WERI-Rb-1 (cell line): ENCODE results near the gene MYOD1.

Experiments
- DNase-seq: peaks from one replicate; pipeline ENCODE4 v3.0.0-alpha.2; 2020
- H3K27ac ChIP-seq: fragments of 250-450 bp; sonication (Bioruptor Pico); 2 replicates; pipeline ENCODE4 v1.5.1; 2020; ENCODE audit warnings: mild to moderate bottlenecking, moderate library complexity
- H3K27me3 ChIP-seq: fragments of 250-450 bp; sonication (Bioruptor Pico); 2 replicates; pipeline ENCODE4 v1.5.1; 2021; ENCODE audit warnings: mild to moderate bottlenecking, low read depth, moderate library complexity; ENCODE audit not compliant: insufficient read depth, severe bottlenecking
- H3K36me3 ChIP-seq: fragments of 250-450 bp; sonication (Bioruptor Pico); 2 replicates; pipeline ENCODE4 v1.5.1; 2020; ENCODE audit warnings: mild to moderate bottlenecking, moderate library complexity
- H3K4me3 ChIP-seq: 2 replicates; pipeline ENCODE4 v1.5.1; 2011; ENCODE audit warnings: low read depth, mild to moderate bottlenecking, control low read depth, low read length
- H3K9me3 ChIP-seq: fragments of 250-450 bp; sonication (Bioruptor Pico); 2 replicates; pipeline ENCODE4 v1.5.1; 2021; ENCODE audit warnings: mild to moderate bottlenecking, moderate library complexity; ENCODE audit not compliant: severe bottlenecking
- TF ChIP-seq, protein P1 (sequence below): IDR thresholded peaks from 2 replicates; pipeline ENCODE4 v1.5.1; 2011; ENCODE audit warnings: low read depth, mild to moderate bottlenecking, control low read depth, inconsistent platforms, low read length

The MYOD1 gene

DNA sequence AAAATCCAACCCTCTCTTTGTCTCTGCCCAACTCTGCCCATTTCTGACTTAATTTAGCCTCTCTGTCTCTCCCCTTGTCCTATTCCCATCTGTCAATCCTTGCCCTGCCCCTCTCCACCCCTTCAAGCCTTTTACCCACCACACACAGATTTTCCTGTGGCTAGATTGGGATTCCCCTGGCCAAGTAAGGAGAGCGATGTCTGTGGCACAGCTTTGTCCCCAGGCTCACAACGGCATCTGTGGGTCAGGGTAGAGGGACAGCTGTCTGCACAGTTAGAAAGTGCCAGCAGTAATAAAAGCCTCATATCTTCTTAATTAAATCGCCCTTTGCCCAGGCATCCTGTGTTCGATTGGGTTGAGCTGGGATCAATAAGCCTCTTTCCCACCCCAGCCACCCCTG is 13.9 kb downstream of the MYOD1 start:
- H3K36me3 ChIP-seq, result peaks cover 24% of the 10 kb centered on the region
- no peak overlapping the region for H3K4me3 ChIP-seq
- no peaks in the 10 kb centered on the region for H3K9me3 ChIP-seq
- TF ChIP-seq, protein P1, sequence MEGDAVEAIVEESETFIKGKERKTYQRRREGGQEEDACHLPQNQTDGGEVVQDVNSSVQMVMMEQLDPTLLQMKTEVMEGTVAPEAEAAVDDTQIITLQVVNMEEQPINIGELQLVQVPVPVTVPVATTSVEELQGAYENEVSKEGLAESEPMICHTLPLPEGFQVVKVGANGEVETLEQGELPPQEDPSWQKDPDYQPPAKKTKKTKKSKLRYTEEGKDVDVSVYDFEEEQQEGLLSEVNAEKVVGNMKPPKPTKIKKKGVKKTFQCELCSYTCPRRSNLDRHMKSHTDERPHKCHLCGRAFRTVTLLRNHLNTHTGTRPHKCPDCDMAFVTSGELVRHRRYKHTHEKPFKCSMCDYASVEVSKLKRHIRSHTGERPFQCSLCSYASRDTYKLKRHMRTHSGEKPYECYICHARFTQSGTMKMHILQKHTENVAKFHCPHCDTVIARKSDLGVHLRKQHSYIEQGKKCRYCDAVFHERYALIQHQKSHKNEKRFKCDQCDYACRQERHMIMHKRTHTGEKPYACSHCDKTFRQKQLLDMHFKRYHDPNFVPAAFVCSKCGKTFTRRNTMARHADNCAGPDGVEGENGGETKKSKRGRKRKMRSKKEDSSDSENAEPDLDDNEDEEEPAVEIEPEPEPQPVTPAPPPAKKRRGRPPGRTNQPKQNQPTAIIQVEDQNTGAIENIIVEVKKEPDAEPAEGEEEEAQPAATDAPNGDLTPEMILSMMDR, result no peak
- no peaks in the 10 kb centered on the region for H3K27me3 ChIP-seq
- DNase-seq, result no peak
- no peak overlapping the region for H3K27ac ChIP-seq

DNA sequence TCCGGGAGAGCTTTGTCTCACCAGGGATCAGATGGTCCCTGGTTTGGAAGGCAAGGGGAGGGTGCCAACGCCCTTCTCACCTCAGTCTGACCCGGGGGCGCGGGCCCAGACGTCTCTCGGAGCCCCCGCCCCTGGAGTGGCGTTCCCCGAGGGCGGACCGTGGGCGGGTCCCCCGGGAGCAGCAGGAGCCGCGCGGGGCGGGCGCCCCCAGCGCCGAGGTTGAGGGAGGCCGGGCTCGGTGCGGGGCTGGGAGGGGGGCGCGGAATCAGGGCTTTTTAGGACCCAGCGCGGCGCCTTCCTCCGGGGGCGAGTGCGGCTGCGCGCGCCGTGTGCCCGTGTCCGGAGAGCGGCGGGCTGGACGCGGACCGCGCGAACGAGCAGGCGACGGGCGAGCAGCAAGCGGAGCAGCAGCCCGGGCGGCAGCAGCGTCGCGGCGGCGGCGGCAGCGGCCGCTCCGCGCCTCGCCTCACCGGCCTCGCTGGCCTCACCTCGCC is 15.1 kb downstream of the MYOD1 start, which contains the start of gene KCNC1:
Gene KCNC1 (plus strand): TSS at position 364 of the 494 bp plus-strand sequence. CDS start 1,222 bp downstream, outside the sequence.
- H3K4me3 ChIP-seq, result peak within 1 kb of the TSS; percentile 80
- H3K9me3 ChIP-seq, result no peaks in the 10 kb centered on the region
- peaks cover 30% of the 10 kb centered on the region for H3K36me3 ChIP-seq
- H3K27ac ChIP-seq, result peak within 1 kb of the TSS; percentile 91
- H3K27me3 ChIP-seq, result no peaks in the 10 kb centered on the region
- TF ChIP-seq, protein P1, result peak; percentile 33; the same call in 1 of the 2 replicates
- DNase-seq, result peak; percentile 91

DNA sequence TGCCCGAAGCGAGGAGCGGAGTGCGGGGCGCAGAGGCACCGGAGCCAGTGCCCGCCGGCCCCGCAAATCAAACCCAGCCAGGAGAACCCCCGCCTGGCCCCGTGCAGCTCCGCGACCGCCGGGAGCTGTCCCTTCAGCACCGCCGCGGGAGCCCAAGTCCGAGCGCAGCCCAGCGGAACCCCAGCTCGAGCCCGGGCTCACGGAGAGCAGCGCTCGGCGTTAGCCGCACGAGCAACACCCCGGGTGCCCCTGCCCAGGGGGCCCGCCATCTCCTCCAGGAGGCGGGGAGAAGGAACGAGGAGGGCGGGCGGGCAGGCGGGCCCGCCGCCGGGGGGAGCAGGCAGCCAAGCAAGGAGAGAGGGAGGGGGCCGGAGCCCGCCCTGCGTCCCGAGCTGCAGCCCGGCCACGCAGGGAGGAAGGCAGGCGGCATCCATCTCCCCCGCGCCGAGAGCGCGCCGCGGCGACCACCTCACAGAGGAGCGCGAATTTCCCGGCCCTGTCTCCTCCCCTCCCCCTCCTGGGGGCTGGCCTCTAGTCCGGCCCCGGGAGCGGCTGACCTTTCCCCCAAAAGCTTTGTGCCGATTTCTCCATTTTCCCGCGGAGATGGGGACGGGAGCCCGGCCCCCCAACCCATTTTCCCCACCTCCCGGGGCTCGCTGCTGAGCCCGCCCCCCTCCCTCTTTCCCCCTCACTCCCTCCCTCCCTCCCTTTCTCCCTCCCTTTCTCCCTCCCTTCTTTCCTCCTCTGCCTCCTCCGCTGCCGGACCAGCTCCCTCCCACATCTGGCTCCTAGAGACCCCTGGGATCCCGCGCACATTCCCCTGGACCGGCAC is 15.8 kb downstream of the MYOD1 start:
- peak overlapping the region; percentile 91 for H3K27ac ChIP-seq
- peaks cover 38% of the 10 kb centered on the region for H3K36me3 ChIP-seq
- no peaks in the 10 kb centered on the region for H3K27me3 ChIP-seq
- TF ChIP-seq, protein P1, result no peak
- H3K9me3 ChIP-seq, result no peaks in the 10 kb centered on the region
- H3K4me3 ChIP-seq, result peak overlapping the region; percentile 80
- DNase-seq, result peak; percentile 63

DNA sequence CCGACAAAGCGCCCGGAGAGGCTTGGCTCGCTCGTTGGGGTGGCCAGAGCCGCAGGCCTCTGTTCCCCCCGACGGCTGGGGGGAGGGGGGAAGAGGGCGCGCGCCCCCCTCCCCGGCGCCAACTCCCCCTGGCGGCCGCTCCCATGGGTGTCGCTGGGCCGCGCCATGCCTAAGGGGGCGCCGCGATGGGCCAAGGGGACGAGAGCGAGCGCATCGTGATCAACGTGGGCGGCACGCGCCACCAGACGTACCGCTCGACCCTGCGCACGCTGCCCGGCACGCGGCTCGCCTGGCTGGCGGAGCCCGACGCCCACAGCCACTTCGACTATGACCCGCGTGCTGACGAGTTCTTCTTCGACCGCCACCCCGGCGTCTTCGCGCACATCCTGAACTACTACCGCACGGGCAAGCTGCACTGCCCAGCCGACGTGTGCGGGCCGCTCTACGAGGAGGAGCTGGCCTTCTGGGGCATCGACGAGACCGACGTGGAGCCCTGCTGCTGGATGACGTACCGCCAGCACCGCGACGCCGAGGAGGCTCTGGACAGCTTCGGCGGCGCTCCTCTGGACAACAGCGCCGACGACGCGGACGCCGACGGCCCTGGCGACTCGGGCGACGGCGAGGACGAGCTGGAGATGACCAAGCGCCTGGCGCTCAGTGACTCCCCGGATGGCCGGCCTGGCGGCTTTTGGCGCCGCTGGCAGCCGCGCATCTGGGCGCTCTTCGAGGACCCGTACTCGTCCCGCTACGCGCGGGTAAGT is 16.6 kb downstream of the MYOD1 start:
- TF ChIP-seq, protein P1, result peak; percentile 69
- Histone ChIP-seq H3K27me3 (no peaks in the 10 kb centered on the region), H3K4me3 (peak overlapping the region; percentile 80), H3K9me3 (no peaks in the 10 kb centered on the region), H3K36me3 (peaks cover 43% of the 10 kb centered on the region), H3K27ac (peak overlapping the region; percentile 91)
- peak; percentile 55 for DNase-seq

DNA sequence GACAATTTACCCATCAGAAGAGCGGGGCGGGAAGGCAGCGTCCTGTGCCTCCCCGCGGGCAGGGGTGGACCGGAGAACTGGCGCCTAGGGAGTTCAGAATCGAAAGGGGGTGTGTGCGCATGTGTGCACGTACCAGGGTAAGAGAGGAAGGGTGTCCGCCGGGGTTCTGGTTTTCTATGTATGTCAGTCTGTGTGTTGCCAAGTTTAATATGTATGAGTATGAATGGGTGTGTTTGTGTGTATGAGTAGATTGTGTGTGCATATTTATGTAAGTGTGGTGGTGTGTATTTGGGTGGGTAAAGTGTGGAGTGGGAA is 17.2 kb downstream of the MYOD1 start:
- H3K27me3 ChIP-seq, result no peaks in the 10 kb centered on the region

More for the DNA sequence above, 17.2 kb downstream of the MYOD1 start:
- H3K4me3 ChIP-seq, result peak overlapping the region; percentile 6
- H3K36me3 ChIP-seq, result peaks cover 46% of the 10 kb centered on the region
- no peaks in the 10 kb centered on the region for H3K9me3 ChIP-seq
- DNase-seq, result no peak
- TF ChIP-seq, protein P1, result no peak
- H3K27ac ChIP-seq, result no peak overlapping the region
